Measurements from ENCODE around the gene SELE. TPM values are rescaled to one million over a fixed set of nuclear protein-coding genes. Genes with fewer than 3 reads are reported as not detected.

Gene SELE
- total and polyA plus RNA-seq, 2 of the 8 experiments (the other 6 are each of a cell fraction or from before 2014, with no cell fraction given): not detected

DNA sequence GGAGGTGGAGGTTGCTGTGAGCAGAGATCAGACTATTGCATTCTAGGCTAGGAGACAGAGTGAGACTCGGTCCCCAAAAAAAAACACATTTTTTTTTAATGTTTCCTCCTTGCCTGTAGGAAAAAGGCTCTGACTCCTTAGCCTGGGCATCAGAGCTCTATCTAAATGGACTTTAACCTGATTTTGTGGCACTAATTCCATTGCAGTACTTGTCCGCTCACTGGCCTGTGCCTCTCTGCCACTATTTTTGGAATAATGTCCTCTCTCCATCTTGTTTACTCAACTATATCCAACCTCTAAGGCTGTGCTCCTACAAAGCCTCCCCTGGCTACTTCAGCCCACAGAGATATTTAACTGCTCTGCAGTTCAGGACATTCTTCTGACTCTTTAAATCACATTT lies 34.3 kb upstream of the SELE start:
- no peak overlapping the region for H3K23ac ChIP-seq (ENCODE audit: insufficient read length)
- no peak overlapping the region for H3K18ac ChIP-seq (ENCODE audit: extremely low read depth, low read length)
- no peak overlapping the region for H3K14ac ChIP-seq (ENCODE audit: insufficient read length)
- H2AK5ac ChIP-seq (ENCODE audit: low read depth, low read length): no peak overlapping the region
- H3K4ac ChIP-seq (replicated peaks; ENCODE audit: insufficient read length, low read depth, low read length): no peak overlapping the region
- H3K9me3 ChIP-seq (ENCODE audit: insufficient read depth in 2 of 2, low read depth in 1 of 2, low read length in 1 of 2): no peaks in the 10 kb centered on the region
- H3K79me1 ChIP-seq (ENCODE audit: low read depth, low read length): no peaks in the 10 kb centered on the region
- H2AFZ ChIP-seq (ENCODE audit: low read length): no peak overlapping the region
- WGBS, 2 experiments (ENCODE audit: extremely low coverage in 1 of 2, insufficient coverage in 1 of 2, insufficient read length in 1 of 2, insufficient replicate concordance in 2 of 2, low coverage in 1 of 2, low lambda C conversion rate in 2 of 2, missing lambda C conversion rate in 1 of 2): 89% methylated on average over 2 of the region's 2 CpGs; no CpG with 5 or more reads in 1 of the 2 experiments
- H3K27me3 ChIP-seq (replicated peaks in 1 of 4; ENCODE audit: control insufficient read depth in 3 of 4, extremely low read depth in 1 of 4, insufficient read depth in 3 of 4, low read length in 3 of 4): no peaks in the 10 kb centered on the region
- H2BK120ac ChIP-seq (replicated peaks; ENCODE audit: low read depth, low read length): no peak overlapping the region
- ChIA-PET POLR2A (ENCODE audit: partially characterized antibody) (no interaction called here), CTCF (ENCODE audit: partially characterized antibody) (interaction anchor here (0.6 kb wide), 1 partner anchor 301 kb away, joined by 3 read pairs; no protein-coding TSS in a partner anchor)
- FAIRE-seq: no peak
- H3K27ac ChIP-seq (ENCODE audit: low read depth, low read length): no peak overlapping the region
- no peak overlapping the region for H3K56ac ChIP-seq (replicated peaks; ENCODE audit: insufficient read length, low read depth, low read length)
- no peak overlapping the region for H2BK15ac ChIP-seq (ENCODE audit: low read length)
- no peaks in the 10 kb centered on the region for H3K4me1 ChIP-seq (replicated peaks in 1 of 4; ENCODE audit: control insufficient read depth in 3 of 4, insufficient read depth in 4 of 4, low read length in 3 of 4)
- H4K20me1 ChIP-seq (replicated peaks in 1 of 2; ENCODE audit: control insufficient read depth in 1 of 2, insufficient read depth in 2 of 2, low read length in 2 of 2): no peaks in the 10 kb centered on the region
- no peak overlapping the region for H3K4me3 ChIP-seq (ENCODE audit: extremely low read depth in 1 of 4, insufficient read depth in 2 of 4, low read depth in 3 of 4, low read length in 4 of 4)
- H2BK20ac ChIP-seq (ENCODE audit: low read length): no peak overlapping the region
- H4K91ac ChIP-seq (replicated peaks; ENCODE audit: insufficient read length, low read length): no peak overlapping the region
- H2BK5ac ChIP-seq (ENCODE audit: low read depth, low read length): no peak overlapping the region
- no peaks in the 10 kb centered on the region for H3K36me3 ChIP-seq (ENCODE audit: control insufficient read depth in 2 of 4, insufficient read depth in 4 of 4, low read length in 3 of 4)
- TF ChIP-seq SIRT6 (IDR thresholded peaks at IDR 0.05; ENCODE audit: low read length): no peak
- no peak for TF ChIP-seq GTF2F1 (IDR thresholded peaks at IDR 0.05; ENCODE audit: borderline replicate concordance, low read depth, low read length)
- no peak for TF ChIP-seq BRCA1 (IDR thresholded peaks at IDR 0.05; ENCODE audit: low read depth, low read length)
- TF ChIP-seq RAD21 (IDR thresholded peaks at IDR 0.05 in 1 of 2, conservative IDR thresholded peaks at IDR 0.05 in 1 of 2; ENCODE audit: low read depth in 2 of 2, low read length in 2 of 2): no peak
- TF ChIP-seq, protein P1, sequence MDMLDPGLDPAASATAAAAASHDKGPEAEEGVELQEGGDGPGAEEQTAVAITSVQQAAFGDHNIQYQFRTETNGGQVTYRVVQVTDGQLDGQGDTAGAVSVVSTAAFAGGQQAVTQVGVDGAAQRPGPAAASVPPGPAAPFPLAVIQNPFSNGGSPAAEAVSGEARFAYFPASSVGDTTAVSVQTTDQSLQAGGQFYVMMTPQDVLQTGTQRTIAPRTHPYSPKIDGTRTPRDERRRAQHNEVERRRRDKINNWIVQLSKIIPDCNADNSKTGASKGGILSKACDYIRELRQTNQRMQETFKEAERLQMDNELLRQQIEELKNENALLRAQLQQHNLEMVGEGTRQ (IDR thresholded peaks at IDR 0.05; ENCODE audit: low read length): no peak
- no peak overlapping the region for H3K9ac ChIP-seq (replicated peaks in 1 of 4; ENCODE audit: extremely low read depth in 1 of 4, low read depth in 3 of 4, low read length in 3 of 4)
- H3K23me2 ChIP-seq (ENCODE audit: low read depth, low read length): peaks cover 2% of the 10 kb centered on the region; the same call in 1 of the 2 replicates
- H4K5ac ChIP-seq (ENCODE audit: insufficient read length, low read depth, low read length): no peak overlapping the region
- no peak overlapping the region for H3K4me2 ChIP-seq (ENCODE audit: insufficient read depth in 1 of 2, low read depth in 2 of 2, low read length in 2 of 2)
- no peaks in the 10 kb centered on the region for H3K79me2 ChIP-seq (ENCODE audit: control insufficient read depth in 1 of 2, insufficient read depth in 2 of 2, low read length in 2 of 2)
- DNase-seq (ENCODE audit: low read depth in 1 of 2, low spot score in 2 of 2): no peak
- H2BK12ac ChIP-seq (ENCODE audit: low read depth, low read length): no peak overlapping the region
- no peak overlapping the region for H4K8ac ChIP-seq (ENCODE audit: extremely low read depth, insufficient read depth, low read length)
